Astrocyte (in vitro differentiated cells and primary cell): ENCODE data around the gene TMIE.
"Not testable (repeated sequence)": the region's sequence is repeated elsewhere in the genome, so short reads cannot be mapped to it uniquely, and the experiment has no call there.

Experiments used
- EZH2 ChIP-seq: IDR thresholded peaks from 2 replicates; pipeline ENCODE4 v1.6.1; 2012; ENCODE audit warnings: mild to moderate bottlenecking, low read length, inconsistent platforms; ENCODE audit not compliant: insufficient read depth
- TF ChIP-seq, protein P1 (sequence below): IDR thresholded peaks from 2 replicates; pipeline ENCODE4 v1.5.1; 2011; ENCODE audit warnings: low read depth, mild to moderate bottlenecking, inconsistent platforms, low read length, moderate library complexity; ENCODE audit not compliant: insufficient read depth

DNA sequence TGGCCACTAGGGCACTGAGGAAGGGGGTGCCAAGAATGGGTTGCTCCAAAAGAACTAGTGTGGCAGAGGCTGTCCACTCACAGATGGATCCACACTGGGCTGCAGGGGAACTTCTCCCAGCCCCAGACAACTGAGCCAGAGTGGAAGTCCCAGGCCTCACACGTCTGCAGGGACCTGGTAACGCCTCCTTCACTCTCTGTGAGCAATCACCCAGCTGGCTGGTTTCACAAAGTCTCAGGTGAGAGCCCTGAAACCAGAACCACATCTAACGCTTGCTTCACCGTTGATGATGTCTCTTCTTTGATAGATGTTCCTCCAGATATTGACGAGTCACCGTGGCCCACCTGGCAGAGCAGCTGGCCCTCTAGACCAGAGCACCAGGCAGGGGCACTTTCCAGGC, 51.9 kb downstream of the TMIE start:
- TF ChIP-seq, protein P1, sequence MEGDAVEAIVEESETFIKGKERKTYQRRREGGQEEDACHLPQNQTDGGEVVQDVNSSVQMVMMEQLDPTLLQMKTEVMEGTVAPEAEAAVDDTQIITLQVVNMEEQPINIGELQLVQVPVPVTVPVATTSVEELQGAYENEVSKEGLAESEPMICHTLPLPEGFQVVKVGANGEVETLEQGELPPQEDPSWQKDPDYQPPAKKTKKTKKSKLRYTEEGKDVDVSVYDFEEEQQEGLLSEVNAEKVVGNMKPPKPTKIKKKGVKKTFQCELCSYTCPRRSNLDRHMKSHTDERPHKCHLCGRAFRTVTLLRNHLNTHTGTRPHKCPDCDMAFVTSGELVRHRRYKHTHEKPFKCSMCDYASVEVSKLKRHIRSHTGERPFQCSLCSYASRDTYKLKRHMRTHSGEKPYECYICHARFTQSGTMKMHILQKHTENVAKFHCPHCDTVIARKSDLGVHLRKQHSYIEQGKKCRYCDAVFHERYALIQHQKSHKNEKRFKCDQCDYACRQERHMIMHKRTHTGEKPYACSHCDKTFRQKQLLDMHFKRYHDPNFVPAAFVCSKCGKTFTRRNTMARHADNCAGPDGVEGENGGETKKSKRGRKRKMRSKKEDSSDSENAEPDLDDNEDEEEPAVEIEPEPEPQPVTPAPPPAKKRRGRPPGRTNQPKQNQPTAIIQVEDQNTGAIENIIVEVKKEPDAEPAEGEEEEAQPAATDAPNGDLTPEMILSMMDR: not testable (repeated sequence)
- TF ChIP-seq EZH2: not testable (repeated sequence)
